GM19324 (cell line): ENCODE results near the gene S100P.

Experiments
- ATAC-seq: cut with Tn5 transposase; IDR thresholded peaks from one replicate; pipeline ENCODE4 v1.9.1; 2021; ENCODE audit warnings: mild to moderate bottlenecking, moderate library complexity; ENCODE audit not compliant: unreplicated experiment, low FRiP score

Gene S100P

DNA sequence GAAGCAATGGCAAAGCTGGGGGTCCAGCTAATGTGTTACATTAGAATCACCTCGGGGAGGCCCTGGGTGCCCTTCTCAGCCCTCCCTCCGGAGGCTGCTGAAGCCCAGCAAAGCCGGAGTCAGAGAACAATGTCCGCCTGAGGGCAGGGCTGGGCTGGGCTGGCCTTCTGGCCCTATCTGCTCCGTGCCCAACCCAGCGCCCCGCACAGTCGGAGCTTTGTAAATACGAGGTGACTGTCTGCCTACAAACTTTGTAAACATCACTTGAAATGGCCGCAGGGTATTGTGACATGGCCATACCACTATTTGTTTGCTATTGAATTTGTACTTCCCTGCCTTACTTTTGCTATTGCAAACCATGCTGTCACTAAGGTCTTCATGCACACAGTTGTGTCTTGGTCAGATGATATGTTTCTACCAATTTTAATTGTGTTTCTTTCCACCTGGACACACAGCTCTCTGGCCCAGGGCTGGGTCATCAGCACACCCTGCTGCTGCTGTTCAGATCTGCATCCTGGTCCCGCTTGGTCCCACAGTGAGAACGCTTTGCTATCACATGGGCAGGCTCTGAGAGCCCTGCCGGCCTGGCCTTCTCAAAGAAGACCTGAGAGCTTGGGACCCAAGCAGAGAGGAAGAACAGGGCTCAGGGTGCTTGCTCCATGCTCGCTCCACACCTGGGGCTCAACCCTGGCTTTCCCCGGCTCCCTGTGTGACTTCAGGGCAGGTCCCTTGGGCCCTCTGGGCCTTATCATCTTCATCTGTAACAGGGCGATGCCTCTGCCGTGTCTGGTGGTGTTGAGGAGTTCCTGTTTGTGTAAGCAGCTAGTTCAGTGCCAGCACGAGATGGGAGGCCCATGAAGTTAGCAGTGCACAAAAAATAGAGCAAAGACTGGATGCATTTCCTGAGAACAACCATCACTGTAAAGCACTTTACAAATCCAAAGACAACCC lies 2.3 kb downstream of the S100P start:
- no peak for ATAC-seq

DNA sequence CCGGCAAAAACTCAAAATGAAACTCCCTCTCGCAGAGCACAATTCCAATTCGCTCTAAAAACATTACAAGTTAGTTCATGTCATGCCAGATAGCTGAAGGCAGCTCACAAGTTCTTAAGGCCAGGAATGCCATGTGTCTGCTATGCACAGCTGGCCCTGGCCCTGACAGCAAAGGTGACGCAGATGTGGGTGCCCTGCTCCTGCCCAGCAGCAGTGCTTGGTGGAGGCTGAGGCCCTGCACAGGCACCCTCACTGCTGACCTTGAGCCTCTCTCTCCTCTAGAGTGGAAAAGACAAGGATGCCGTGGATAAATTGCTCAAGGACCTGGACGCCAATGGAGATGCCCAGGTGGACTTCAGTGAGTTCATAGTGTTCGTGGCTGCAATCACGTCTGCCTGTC lies 2.9 kb downstream of the S100P start:
- ATAC-seq = no peak

GRCh38 chr4:6697131-6697530 lies 3.5 kb downstream of the S100P start:
- no peak for ATAC-seq

GRCh38 chr4:6699388-6699787 lies 5.7 kb downstream of the S100P start:
- no peak for ATAC-seq

- no peak for ATAC-seq
These were observed 6.2 kb downstream of the S100P start for GRCh38 chr4:6699903-6700302.

DNA sequence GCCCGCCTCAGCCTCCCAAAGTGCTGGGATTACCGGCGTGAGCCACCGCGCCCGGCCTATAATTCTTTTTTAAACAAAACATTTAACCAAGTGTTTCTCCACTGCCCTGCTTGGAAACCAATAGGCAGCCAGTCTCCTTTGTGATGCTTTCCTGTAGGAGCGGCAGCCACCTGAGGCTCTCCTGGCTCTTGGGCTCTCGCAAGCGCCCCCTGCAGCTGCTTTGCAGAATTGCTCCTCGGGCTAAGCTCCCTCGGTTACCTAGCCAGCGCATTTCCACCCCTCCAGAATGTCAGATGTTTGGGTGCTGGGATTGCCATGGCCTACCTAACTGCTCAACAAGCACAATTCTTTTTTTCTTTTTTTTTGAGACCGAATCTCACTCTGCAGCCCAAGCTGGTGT lies 7.7 kb downstream of the S100P start:
- no peak for ATAC-seq

GRCh38 chr4:6702761-6703160 lies 9.1 kb downstream of the S100P start:
- no peak for ATAC-seq

DNA sequence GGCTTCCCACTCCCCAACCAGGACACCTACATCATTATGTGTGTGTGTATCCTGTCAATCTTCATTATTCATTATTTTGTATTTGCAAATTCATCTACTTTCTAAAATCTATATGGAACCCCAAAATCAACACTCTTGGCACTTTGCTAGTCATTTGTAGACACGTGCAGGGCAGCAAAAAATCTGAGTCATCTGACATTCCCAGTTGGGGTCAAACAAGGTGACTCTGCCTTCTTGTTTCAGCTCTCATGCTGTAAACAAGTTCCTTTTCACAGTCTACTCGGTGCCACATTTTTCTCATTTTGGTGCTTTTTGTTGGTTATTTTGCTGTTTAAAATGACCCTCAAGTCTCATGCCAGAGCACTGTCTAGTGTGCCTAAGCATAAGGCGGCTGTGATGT lies 10.1 kb downstream of the S100P start:
- no peak for ATAC-seq

- ATAC-seq = no peak
These were observed 12.0 kb downstream of the S100P start for GRCh38 chr4:6705646-6706045.

DNA sequence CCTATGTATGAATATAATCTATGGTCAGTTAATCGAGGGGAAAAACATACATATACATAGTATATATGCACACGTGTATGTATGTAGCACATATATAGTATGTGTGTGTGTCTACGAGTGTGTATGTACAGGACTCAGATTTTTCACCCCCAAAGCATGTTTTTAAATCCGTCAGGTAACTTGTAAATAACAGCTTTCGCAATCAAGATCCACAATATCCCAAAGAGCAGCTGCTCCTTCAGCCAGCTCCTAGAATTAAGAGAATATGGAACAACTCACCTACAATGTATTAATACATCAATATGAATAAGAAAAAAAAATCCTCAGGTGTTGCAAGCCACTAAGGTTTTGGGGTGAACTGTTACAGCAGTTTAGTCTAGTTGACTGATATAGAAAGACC lies 12.5 kb downstream of the S100P start:
- no peak for ATAC-seq

DNA sequence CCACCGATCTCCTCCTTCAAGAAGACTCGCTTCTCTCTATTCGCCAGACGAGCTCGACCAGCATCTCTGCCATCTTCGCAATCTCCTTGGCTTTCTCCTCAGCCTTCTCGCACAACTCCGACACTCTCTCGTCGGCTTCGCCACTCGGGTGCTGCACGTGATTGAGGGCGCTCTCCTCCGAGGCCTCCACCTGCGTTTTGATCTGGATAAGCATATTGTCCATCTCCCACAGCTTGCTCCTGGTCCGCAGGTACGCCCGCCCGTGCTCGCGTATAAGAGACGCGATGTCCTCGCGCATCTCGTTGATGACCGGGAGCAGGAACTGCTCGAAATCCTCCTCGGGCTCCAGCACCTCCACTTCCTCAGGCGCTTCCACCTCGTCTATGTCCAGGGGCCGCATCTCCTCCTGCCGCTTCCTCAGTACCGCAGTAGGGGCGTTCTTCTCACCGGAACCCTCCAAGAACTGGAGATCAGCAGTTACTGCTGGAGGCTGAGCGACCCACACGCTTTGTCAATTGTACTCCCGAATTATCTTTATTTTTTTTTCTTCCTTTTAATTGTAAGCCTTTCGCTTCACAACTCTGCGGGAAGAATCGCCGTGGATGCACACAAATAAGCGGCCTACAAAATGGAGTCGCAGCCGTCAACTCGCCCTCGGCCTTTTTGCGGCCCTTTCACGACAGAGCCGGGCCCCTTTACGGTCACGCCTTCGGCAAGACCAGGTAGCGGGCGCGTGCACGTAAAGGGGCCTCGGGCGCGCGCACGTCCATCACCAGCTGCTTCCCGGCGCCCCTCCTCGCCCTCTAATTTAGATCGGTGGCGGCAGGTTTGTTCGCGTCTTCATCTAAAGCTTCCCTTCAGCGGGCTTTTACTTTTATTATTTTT lies 15.8 kb downstream of the S100P start, which contains the start of gene MRFAP1L1:
TSS of gene MRFAP1L1 (minus strand) at position 636 of the 885 bp plus-strand sequence. CDS start at position 400, 236 bp downstream.
- ATAC-seq = peak; percentile 75

GRCh38 chr4:6710282-6710681 lies 16.6 kb downstream of the S100P start:
- ATAC-seq = no peak

DNA sequence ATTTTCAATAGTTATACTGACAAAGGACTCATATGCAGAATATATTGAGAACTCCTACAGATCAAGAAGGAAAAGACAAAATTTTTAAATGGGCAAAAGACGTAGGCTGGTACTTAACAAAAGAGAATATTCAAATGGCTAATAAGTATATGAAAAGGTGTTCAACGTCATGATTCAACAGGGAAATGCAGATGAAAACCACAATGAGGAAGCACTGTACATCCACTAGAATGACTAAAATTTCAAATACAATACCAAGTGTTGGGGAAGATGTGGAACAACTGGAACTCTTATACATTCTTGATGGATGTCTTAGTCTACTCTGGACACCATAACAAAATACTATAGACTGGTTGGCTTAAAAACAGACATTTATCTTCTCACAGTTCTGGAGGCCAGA lies 17.3 kb downstream of the S100P start:
- ATAC-seq = no peak

DNA sequence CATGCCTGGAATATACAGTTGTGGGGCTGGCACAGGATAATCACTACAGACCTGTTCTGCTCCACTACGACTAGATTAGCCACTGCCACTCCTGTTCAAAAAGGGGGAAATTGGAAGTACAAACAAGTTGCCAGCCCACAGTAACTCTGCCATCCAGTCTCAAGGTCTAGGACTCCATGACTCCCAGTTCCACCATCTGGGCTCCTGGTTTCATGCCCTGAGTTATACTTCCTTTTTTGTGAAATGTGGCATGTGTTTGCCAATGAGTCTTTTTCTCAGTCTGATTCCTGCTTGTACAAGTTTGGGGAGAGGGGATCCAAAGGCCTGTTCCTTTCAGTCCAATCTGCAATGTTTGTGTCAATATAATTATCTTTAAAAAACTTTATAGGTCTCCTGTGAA lies 21.3 kb downstream of the S100P start:
- ATAC-seq = no peak

DNA sequence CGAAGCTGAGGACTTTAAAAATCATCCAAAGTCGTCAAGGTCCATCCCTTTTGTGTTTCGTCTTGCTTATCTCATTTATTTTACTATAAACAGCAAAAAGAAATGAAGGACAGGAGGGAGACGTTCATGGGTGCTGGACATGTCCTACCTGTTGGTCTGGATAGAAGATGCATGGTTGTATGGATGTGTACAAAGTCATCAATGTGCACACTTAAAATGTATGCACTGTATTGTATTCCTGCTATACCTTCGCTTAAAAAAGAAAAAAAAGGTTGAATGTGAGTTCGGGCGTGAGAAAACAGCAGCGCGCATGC lies 22.0 kb downstream of the S100P start:
- ATAC-seq = no peak

DNA sequence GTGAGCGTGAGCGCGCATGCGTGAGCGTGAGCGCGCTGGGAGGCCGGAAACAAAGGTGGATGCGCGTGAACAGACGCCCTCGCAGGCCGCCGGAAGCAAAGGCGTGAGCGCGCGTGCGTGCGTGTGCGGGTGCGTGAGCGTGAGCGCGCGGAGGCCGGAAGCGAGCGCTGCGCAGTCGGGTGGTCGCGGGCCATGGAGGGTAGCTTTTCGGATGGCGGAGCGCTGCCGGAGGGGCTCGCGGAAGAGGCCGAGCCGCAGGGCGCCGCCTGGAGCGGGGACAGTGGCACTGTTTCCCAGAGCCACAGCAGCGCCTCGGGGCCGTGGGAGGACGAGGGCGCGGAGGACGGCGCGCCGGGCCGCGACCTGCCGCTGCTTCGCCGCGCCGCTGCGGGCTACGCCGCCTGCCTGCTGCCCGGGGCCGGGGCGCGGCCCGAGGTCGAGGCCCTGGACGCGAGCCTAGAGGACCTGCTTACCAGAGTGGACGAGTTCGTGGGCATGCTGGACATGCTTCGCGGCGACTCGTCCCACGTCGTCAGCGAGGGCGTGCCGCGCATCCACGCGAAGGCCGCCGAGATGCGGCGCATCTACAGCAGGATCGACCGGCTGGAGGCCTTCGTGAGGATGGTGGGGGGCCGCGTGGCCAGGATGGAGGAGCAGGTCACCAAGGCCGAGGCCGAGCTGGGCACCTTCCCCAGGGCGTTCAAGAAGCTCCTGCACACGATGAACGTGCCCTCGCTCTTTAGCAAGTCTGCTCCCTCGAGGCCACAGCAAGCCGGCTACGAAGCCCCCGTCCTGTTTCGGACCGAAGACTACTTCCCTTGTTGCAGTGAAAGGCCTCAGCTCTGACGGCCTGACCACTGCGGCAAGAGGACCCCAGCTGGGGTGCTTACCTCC lies 22.6 kb downstream of the S100P start, which contains the start of gene BLOC1S4:
TSS of gene BLOC1S4 (plus strand) at position 157 of the 894 bp plus-strand sequence. CDS start at position 193, 36 bp downstream.
- ATAC-seq = peak; percentile 92

DNA sequence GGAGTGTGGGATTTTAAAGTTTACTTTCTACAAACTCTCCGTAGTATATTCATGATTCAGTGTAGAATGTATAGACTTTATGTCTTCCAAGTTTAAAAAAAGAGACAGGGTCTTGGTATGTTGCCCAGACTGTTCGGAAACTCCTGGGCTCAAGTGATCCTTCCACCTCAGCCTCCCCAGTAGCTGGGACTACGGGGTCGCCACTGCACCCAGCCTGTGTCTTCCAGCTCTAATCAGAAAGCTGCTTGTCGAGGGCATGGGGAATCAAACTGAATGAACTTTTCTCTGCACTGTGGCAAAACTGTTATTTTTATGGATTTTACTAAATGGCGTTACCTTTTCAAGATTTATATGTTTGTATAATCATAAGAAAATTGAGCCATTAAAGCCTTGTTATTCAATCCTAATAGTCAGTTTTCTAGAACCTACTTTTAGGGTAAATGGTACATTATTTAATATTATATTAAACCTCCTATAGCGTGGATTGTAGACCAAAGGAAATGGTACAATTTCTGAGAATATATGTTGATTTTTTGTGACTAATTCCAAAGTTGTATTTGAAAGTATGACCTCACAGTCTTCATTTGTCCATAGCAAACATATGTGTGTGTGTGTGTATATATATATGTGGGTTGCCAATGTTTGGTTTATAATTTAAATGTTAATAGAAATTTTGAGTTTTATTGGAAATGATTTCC lies 23.4 kb downstream of the S100P start:
- ATAC-seq = no peak

DNA sequence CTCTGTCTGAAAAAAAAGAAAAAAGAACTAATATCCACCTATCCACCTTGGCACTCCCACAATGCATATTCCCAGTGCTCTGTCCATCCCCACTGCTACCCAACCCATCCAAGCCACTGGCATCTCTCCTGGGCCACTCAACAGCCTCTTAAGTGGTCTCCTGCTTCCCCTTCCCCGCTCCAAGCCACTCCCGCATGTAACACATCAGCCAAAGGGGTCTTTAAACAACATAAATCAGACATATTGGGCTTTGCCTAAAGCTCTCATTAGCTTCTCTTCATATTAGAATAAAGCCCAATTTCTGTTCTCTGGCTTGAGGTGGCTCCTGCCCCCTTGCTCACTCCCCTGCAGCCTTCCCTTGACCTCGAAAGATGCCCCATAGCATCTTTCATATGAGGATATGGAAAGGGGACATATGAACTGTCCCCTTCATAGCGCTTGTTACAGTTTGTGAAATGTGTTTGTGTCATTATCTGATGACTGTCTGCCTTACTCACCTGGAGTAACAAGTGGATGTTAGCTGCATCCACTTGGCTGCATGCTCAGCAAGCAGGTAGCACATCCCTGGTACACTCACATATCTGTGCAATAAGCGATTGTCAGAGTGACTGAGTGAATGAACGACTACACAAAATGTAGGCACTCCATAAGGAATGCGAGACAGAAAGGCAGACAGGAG lies 25.4 kb downstream of the S100P start:
- no peak for ATAC-seq

GRCh38 chr4:6719611-6720179 lies 26.0 kb downstream of the S100P start:
- ATAC-seq = no peak
